IMR-90 (cell line): Measurements from ENCODE around the gene PRKD2. TPM values are rescaled to one million over a fixed set of nuclear protein-coding genes. Genes with fewer than 3 reads are reported as not detected.

Experiments used
- ATAC-seq: fragments of 200-7000 bp; cut with Tn5 transposase; 2 replicates; pipeline ENCODE4 v1.9.1; 2020; ENCODE audit warnings: low read depth, mild to moderate bottlenecking, moderate library complexity
- BruUV-seq: library from RNA; stranded (reverse); fragments of 400-500 nt; replicated peaks from 2 replicates; lab custom pipeline; 2021; lab: Mats Ljungman, UMichigan
- CTCF ChIA-PET: fragments of 300-600 bp; formaldehyde crosslinking; extraction: SDS; loops from one replicate; lab custom pipeline; 2021; ENCODE audit warnings: antibody characterized with exemption; lab: Yijun Ruan, JAX
- POLR2A ChIA-PET: fragments of 300-600 bp; sonication (Branson Sonifier 250); formaldehyde crosslinking; loops from one replicate; lab custom pipeline; 2022; ENCODE audit warnings: antibody characterized with exemption; ENCODE audit not compliant: unreplicated experiment; lab: Charles Lee
- DNase-seq: peaks from one replicate; pipeline ENCODE4 v3.0.0; 2013
- H2AFZ ChIP-seq: replicated peaks from 2 replicates; pipeline ENCODE3; 2013; ENCODE audit warnings: low read length, mild to moderate bottlenecking; ENCODE audit not compliant: poor library complexity
- H2AK5ac ChIP-seq: 2 replicates; pipeline ENCODE4 v1.6.1; 2013; ENCODE audit warnings: low read depth, low read length, inconsistent platforms
- H2AK9ac ChIP-seq: replicated peaks from 2 replicates; pipeline ENCODE3; 2013; ENCODE audit warnings: mild to moderate bottlenecking, low read depth, low read length, moderate library complexity; ENCODE audit not compliant: poor library complexity
- H2BK120ac ChIP-seq: 2 replicates; pipeline ENCODE4 v1.6.1; 2013; ENCODE audit warnings: low read depth, low read length, inconsistent platforms
- H2BK15ac ChIP-seq: 3 replicates; pipeline ENCODE4 v1.6.1; 2013; ENCODE audit warnings: low read depth, low read length, inconsistent platforms
- H2BK20ac ChIP-seq: 2 replicates; pipeline ENCODE4 v1.6.1; 2013; ENCODE audit warnings: low read depth, mild to moderate bottlenecking, inconsistent platforms, low read length, moderate library complexity
- H2BK5ac ChIP-seq: 2 replicates; pipeline ENCODE4 v1.6.1; 2013; ENCODE audit warnings: mild to moderate bottlenecking, low read depth, low read length, inconsistent platforms; ENCODE audit not compliant: poor library complexity, severe bottlenecking
- H3K14ac ChIP-seq: replicated peaks from 2 replicates; pipeline ENCODE4 v1.6.1; 2013; ENCODE audit warnings: low read depth, low read length, inconsistent platforms
- H3K18ac ChIP-seq: 2 replicates; pipeline ENCODE4 v1.6.1; 2013; ENCODE audit warnings: low read depth, low read length, control low read depth
- H3K23ac ChIP-seq: 2 replicates; pipeline ENCODE4 v1.6.1; 2013; ENCODE audit warnings: low read depth, low read length, inconsistent platforms
- H3K27ac ChIP-seq: 2 replicates; pipeline ENCODE4 v1.5.1; 2013; ENCODE audit warnings: mild to moderate bottlenecking, control low read depth, low read length; ENCODE audit not compliant: insufficient read depth
- H3K27me3 ChIP-seq: 2 replicates; pipeline ENCODE4 v1.6.1; 2013; ENCODE audit warnings: low read length; ENCODE audit not compliant: control insufficient read depth, insufficient read depth
- H3K36me3 ChIP-seq: 2 replicates; pipeline ENCODE4 v1.6.1; 2013; ENCODE audit warnings: low read length, mixed read lengths; ENCODE audit not compliant: control insufficient read depth, insufficient read depth
- H3K4ac ChIP-seq: 2 replicates; pipeline ENCODE4 v1.6.1; 2013; ENCODE audit warnings: low read depth, low read length, inconsistent platforms
- H3K4me1 ChIP-seq: 2 replicates; pipeline ENCODE4 v1.6.1; 2013; ENCODE audit warnings: low read length, mixed read lengths; ENCODE audit not compliant: control insufficient read depth, insufficient read depth
- H3K4me2 ChIP-seq: 2 replicates; pipeline ENCODE4 v1.6.1; 2013; ENCODE audit warnings: low read depth, mild to moderate bottlenecking, control low read depth, low read length, moderate library complexity
- H3K4me3 ChIP-seq: 2 replicates; pipeline ENCODE4 v1.5.1; 2013; ENCODE audit warnings: low read depth, mild to moderate bottlenecking, control low read depth, low read length, moderate library complexity; ENCODE audit not compliant: insufficient read depth
- H3K56ac ChIP-seq: 2 replicates; pipeline ENCODE4 v1.6.1; 2013; ENCODE audit warnings: low read length, inconsistent platforms; ENCODE audit not compliant: insufficient read depth; ENCODE audit errors: extremely low read depth
- H3K79me1 ChIP-seq, 2 experiments: 2 replicates each; pipeline ENCODE4 v1.6.1; 2013; ENCODE audit warnings: low read length in 2 of 2, inconsistent platforms in 1 of 2, low read depth in 1 of 2
- H3K9ac ChIP-seq: 2 replicates; pipeline ENCODE4 v1.6.1; 2013; ENCODE audit warnings: low read depth, low read length, control low read depth
- H3K9me1 ChIP-seq: 2 replicates; pipeline ENCODE4 v1.6.1; 2013; ENCODE audit warnings: low read length, inconsistent platforms; ENCODE audit not compliant: insufficient read depth
- H3K9me3 ChIP-seq: 2 replicates; pipeline ENCODE4 v1.6.1; 2013; ENCODE audit warnings: low read length; ENCODE audit not compliant: control insufficient read depth, insufficient read depth
- H4K20me1 ChIP-seq: 2 replicates; pipeline ENCODE4 v1.6.1; 2013; ENCODE audit warnings: low read length, inconsistent platforms; ENCODE audit not compliant: insufficient read depth
- H4K5ac ChIP-seq: 2 replicates; pipeline ENCODE4 v1.6.1; 2013; ENCODE audit warnings: mild to moderate bottlenecking, low read depth, low read length, control low read depth
- H4K8ac ChIP-seq, 2 experiments: 2 replicates each; pipeline ENCODE4 v1.6.1; 2013; ENCODE audit warnings: low read depth in 2 of 2, low read length in 2 of 2, control low read depth in 1 of 2, inconsistent platforms in 1 of 2
- H4K91ac ChIP-seq: 2 replicates; pipeline ENCODE4 v1.6.1; 2013; ENCODE audit warnings: low read depth, low read length, inconsistent platforms; ENCODE audit not compliant: insufficient read depth
- BHLHE40 ChIP-seq: fragments of 150-350 bp; IDR thresholded peaks from 2 replicates; pipeline ENCODE4 v1.6.1; 2016; ENCODE audit warnings: mild to moderate bottlenecking, low read depth, low read length
- CHD1 ChIP-seq: IDR thresholded peaks from 2 replicates; pipeline ENCODE4 v1.6.1; 2012; ENCODE audit warnings: low read depth, low read length, improper control_type of control experiment
- FOS ChIP-seq: fragments of 150-350 bp; IDR thresholded peaks from 2 replicates; pipeline ENCODE4 v1.6.1; 2016; ENCODE audit warnings: low read depth, low read length
- MAFK ChIP-seq: IDR thresholded peaks from 2 replicates; pipeline ENCODE4 v1.6.1; 2012; ENCODE audit warnings: low read depth, low read length, improper control_type of control experiment
- MAZ ChIP-seq: IDR thresholded peaks from 2 replicates; pipeline ENCODE4 v1.6.1; 2012; ENCODE audit warnings: low read depth, mild to moderate bottlenecking, low read length, improper control_type of control experiment, moderate library complexity, borderline replicate concordance
- POLR2A ChIP-seq: IDR thresholded peaks from 2 replicates; pipeline ENCODE4 v1.6.1; 2012; ENCODE audit warnings: mild to moderate bottlenecking, low read depth, low read length
- RAD21 ChIP-seq: IDR thresholded peaks from 2 replicates; pipeline ENCODE4 v1.6.1; 2012; ENCODE audit warnings: low read length, improper control_type of control experiment
- RCOR1 ChIP-seq: IDR thresholded peaks from 2 replicates; pipeline ENCODE4 v1.6.1; 2012; ENCODE audit warnings: mild to moderate bottlenecking, low read length, improper control_type of control experiment; ENCODE audit not compliant: insufficient replicate concordance
- SMC3 ChIP-seq: fragments of 150-350 bp; IDR thresholded peaks from 2 replicates; pipeline ENCODE4 v1.6.1; 2016; ENCODE audit warnings: low read depth, mild to moderate bottlenecking, antibody characterized with exemption, low read length, moderate library complexity
- WGBS, 2 experiments: methylation state at CpG; one replicate each; pipeline versions ENCODE4 v1.1.5 to v1.1.7; 2013; ENCODE audit warnings: missing lambda C conversion rate in 2 of 2; ENCODE audit not compliant: insufficient read length in 1 of 2; ENCODE audit errors: extremely low coverage in 2 of 2; 5-methylcytosine and 5-hydroxymethylcytosine counted together
- dilution Hi-C: fragments of 300-500 bp; cut with HindIII; formaldehyde crosslinking; loops from one replicate; pipeline ENCODE4 v1.14.3; 2018; ENCODE audit warnings: low sequenced_read_pairs; ENCODE audit not compliant: unreplicated experiment
- in situ Hi-C: fragments of 300-500 bp; cut with MboI; formaldehyde crosslinking; loops from 3 replicates; pipeline ENCODE4 v1.14.3; 2019; ENCODE audit warnings: low sequenced_read_pairs, inconsistent platforms, mixed read lengths
- intact Hi-C: fragments of 100-400 bp; cut with micrococcal nuclease; formaldehyde crosslinking; loops from 2 replicates; pipeline ENCODE4 v1.10.0; 2022
- polyA plus RNA-seq, 3 experiments: library from polyadenylated mRNA; depleted of rRNA; stranded (reverse); fragments of >200 nt; gene quantifications; 2 replicates each; pipeline ENCODE4 v1.2.3, GENCODE V29; 2012; ENCODE audit warnings: low replicate concordance in 1 of 3
- total RNA-seq: library from RNA; depleted of rRNA; stranded (reverse); fragments of >200 nt; gene quantifications from 2 replicates; pipeline ENCODE4 v1.2.3, GENCODE V29; 2012
- TF ChIP-seq, protein P1 (sequence below): fragments of 150-350 bp; IDR thresholded peaks from 2 replicates; pipeline ENCODE4 v1.6.1; 2016; ENCODE audit warnings: low read depth, mild to moderate bottlenecking, low read length, moderate library complexity, borderline replicate concordance
- TF ChIP-seq, protein P2 (sequence below): fragments of 150-350 bp; IDR thresholded peaks from 2 replicates; pipeline ENCODE4 v1.6.1; 2017; ENCODE audit warnings: mild to moderate bottlenecking, antibody characterized with exemption, low read length, low read depth
- TF ChIP-seq, protein P3 (sequence below): conservative IDR thresholded peaks from 2 replicates; pipeline ENCODE4 v1.5.1; 2012; ENCODE audit warnings: mild to moderate bottlenecking, low read depth, low read length, improper control_type of control experiment

PRKD2 gene
- total and polyA plus RNA-seq, 2 of the 4 experiments (the other 2 are of a cell fraction): 9.9 to 19.6 TPM

DNA sequence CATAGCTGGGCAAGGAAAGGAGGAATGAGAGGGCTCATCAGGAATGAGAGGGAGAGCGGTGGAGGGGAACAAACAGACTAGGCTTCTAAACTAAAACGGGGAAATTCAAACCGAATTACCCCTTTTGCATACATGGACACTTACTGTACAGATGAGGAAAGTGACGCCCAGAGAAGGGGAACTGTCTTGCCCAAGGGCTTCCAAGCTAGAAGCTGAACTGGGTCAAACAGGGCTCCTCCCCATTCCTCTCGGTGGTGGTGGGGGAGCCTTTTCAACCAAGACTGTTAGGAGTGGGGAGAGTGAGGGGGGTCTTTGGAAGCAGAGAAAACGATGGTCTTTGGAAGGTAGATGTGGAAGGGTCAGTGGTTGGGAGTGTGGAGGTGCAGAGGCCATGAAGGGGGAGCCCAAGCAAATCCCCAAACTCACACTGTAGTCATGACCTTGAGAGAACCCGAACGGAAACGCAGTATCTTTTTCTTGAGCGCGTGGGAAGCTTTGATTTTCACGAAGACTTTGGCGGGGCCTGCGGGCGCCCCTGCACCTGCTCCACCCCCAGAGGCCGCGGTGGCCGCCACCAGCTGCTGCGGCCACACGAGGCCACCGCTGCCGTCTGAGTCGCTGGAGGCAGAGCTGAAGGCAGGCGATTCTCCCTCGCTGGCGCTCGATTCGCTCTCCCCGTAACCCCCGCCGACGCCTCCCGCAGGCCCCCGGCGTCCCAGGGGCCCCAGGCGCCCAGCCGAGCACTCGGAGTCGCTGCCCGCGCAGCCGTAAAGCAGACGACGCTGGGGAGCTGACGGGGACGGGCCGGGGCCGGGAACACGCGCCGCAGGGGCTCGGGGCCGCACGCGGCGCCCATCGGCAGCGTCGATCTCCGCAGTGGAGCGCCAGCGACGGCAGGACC lies 68.6 kb downstream of the PRKD2 start:
- no peak for ATAC-seq
- peaks cover 7% of the 10 kb centered on the region for H3K9me3 ChIP-seq
- TF ChIP-seq, protein P1, sequence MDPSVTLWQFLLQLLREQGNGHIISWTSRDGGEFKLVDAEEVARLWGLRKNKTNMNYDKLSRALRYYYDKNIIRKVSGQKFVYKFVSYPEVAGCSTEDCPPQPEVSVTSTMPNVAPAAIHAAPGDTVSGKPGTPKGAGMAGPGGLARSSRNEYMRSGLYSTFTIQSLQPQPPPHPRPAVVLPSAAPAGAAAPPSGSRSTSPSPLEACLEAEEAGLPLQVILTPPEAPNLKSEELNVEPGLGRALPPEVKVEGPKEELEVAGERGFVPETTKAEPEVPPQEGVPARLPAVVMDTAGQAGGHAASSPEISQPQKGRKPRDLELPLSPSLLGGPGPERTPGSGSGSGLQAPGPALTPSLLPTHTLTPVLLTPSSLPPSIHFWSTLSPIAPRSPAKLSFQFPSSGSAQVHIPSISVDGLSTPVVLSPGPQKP: no peak
- no peak for TF ChIP-seq CHD1
- TF ChIP-seq MAZ: no peak
- no peak for TF ChIP-seq RCOR1
- TF ChIP-seq MAFK: no peak
- TF ChIP-seq, protein P2, sequence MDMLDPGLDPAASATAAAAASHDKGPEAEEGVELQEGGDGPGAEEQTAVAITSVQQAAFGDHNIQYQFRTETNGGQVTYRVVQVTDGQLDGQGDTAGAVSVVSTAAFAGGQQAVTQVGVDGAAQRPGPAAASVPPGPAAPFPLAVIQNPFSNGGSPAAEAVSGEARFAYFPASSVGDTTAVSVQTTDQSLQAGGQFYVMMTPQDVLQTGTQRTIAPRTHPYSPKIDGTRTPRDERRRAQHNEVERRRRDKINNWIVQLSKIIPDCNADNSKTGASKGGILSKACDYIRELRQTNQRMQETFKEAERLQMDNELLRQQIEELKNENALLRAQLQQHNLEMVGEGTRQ: no peak
- no peak for TF ChIP-seq BHLHE40
- TF ChIP-seq SMC3: no peak
- no peak for TF ChIP-seq FOS
- TF ChIP-seq, protein P3, sequence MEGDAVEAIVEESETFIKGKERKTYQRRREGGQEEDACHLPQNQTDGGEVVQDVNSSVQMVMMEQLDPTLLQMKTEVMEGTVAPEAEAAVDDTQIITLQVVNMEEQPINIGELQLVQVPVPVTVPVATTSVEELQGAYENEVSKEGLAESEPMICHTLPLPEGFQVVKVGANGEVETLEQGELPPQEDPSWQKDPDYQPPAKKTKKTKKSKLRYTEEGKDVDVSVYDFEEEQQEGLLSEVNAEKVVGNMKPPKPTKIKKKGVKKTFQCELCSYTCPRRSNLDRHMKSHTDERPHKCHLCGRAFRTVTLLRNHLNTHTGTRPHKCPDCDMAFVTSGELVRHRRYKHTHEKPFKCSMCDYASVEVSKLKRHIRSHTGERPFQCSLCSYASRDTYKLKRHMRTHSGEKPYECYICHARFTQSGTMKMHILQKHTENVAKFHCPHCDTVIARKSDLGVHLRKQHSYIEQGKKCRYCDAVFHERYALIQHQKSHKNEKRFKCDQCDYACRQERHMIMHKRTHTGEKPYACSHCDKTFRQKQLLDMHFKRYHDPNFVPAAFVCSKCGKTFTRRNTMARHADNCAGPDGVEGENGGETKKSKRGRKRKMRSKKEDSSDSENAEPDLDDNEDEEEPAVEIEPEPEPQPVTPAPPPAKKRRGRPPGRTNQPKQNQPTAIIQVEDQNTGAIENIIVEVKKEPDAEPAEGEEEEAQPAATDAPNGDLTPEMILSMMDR: no peak
- TF ChIP-seq RAD21: no peak
- TF ChIP-seq POLR2A: no peak
- H3K4ac ChIP-seq: no peak overlapping the region
- POLR2A ChIA-PET: no interaction called here
- no peaks in the 10 kb centered on the region for H3K79me1 ChIP-seq
- H4K5ac ChIP-seq: no peak overlapping the region
- no peak overlapping the region for H4K8ac ChIP-seq
- H3K4me1 ChIP-seq: no peaks in the 10 kb centered on the region
- no peak overlapping the region for H2BK15ac ChIP-seq
- no peak overlapping the region for H3K23ac ChIP-seq
- CTCF ChIA-PET: no interaction called here
- H3K9me1 ChIP-seq: no peaks in the 10 kb centered on the region
- no peak overlapping the region for H2BK120ac ChIP-seq
- DNase-seq: no peak
- no peak overlapping the region for H2BK5ac ChIP-seq
- H2AK5ac ChIP-seq: no peak overlapping the region
- no peak overlapping the region for H3K9ac ChIP-seq
- dilution Hi-C loops (no loop called here), in situ Hi-C loops (no loop called here), intact Hi-C loops (no loop called here)
- H3K36me3 ChIP-seq: peaks cover 7% of the 10 kb centered on the region; the same call in 1 of the 2 replicates
- 83% methylated on average over 35 of the region's 63 CpGs; no CpG with 5 or more reads in 1 of the 2 experiments for WGBS, 2 experiments
- no peak overlapping the region for H3K4me2 ChIP-seq
- H4K20me1 ChIP-seq: no peaks in the 10 kb centered on the region
- H3K56ac ChIP-seq: no peak overlapping the region
- BruUV-seq: no TSS peak
- H2AK9ac ChIP-seq: no peak overlapping the region
- H3K4me3 ChIP-seq: no peak overlapping the region
- no peak overlapping the region for H2AFZ ChIP-seq
- no peak overlapping the region for H4K91ac ChIP-seq
- no peak overlapping the region for H3K14ac ChIP-seq
- no peak overlapping the region for H3K27ac ChIP-seq
- H2BK20ac ChIP-seq: no peak overlapping the region
- H3K18ac ChIP-seq: no peak overlapping the region
- H3K27me3 ChIP-seq: no peaks in the 10 kb centered on the region
